HG03575 (cell line): ENCODE results near the gene C10orf105.

Experiments used
- ATAC-seq: cut with Tn5 transposase; IDR thresholded peaks from one replicate; pipeline ENCODE4 v1.9.1; 2021; ENCODE audit not compliant: unreplicated experiment, insufficient number of reproducible peaks, low FRiP score; ENCODE audit errors: extremely low read depth

The C10orf105 gene

DNA sequence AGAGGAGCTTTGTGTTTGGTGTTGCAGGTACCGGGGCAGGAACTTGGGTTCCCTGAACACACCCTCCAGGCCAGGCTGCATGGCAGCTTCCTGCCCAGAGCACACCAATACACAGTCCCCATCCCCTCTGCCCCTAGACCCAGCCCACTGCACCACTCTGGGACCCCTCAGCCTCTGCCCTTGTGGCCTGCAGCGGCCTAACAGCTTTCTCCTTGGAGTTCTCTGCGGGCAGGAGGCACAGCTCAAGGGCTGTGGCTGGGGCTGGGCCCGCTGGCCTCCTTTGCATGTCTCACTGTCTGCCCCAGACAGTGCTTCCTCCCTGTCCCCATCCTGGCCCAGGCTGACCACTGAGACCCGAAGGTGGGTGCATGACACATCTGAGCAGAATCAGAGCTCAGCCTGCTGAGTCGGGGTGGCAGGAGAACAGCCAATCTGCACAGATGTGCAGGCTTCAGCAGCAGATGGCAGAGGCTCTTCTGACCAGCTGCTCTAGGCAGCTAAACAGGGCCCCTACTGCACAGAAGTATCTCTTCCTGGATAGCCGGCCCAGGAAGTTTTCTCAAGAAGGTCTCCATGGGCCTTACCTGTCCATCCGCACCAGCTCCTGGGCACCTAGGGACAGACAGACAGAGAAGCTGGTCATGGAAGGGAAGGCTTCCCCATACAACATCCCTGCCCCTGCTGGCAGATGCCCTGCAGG is 33.0 kb upstream of the C10orf105 start:
- ATAC-seq = no peak

DNA sequence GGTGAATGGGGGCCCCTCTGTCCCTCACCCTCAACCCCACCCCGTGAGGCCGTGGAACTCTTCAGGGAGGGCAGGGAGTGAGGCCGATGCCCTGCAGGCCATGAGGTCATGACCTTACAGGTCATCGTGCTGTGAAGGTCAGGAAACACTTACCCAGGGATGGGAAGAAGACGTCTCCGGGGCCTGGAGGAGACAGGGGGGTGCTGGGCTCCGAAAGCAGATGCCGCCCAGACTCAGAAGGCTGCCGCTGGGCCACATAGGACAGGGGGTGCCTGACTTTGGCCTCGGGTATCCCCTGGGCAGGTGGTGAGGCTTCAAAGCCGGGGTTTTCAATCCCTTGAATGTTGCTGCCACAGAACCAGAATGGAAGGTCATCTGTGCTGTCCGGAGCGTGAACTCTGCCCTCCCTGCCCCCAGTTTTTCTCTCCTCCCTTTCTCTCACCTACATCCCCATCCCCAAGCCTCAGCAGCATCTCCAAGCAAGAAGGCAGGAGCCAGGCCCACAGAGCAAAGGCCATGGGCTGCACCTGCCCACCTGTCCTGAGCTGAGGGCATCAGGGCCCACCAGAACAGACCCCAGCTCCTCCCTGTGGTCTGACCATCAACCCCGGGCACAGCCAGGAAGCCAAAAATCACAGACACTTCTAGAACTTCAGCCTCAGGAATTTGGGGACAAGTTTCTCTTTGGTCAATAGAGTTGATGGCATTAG is 32.1 kb upstream of the C10orf105 start:
- no peak for ATAC-seq

DNA sequence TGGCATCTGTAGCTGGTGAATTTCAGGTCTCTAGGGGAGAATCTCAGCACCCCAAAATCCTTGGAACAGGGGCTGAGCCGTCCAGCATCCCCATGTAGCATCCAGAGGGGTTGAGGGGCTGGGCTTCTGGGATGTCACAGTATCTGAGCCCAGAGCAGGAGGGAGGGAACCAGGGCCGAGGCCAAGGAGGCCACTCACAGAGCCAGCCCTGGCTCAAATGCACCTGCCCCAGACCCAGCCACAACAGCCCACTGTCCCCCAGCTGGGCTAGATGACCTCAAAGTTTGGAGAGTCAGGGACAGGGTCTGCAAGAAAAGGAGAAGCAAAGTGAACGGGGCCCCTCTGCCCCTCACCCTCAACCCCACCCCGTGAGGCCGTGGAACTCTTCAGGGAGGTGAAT is 31.4 kb upstream of the C10orf105 start:
- no peak for ATAC-seq

DNA sequence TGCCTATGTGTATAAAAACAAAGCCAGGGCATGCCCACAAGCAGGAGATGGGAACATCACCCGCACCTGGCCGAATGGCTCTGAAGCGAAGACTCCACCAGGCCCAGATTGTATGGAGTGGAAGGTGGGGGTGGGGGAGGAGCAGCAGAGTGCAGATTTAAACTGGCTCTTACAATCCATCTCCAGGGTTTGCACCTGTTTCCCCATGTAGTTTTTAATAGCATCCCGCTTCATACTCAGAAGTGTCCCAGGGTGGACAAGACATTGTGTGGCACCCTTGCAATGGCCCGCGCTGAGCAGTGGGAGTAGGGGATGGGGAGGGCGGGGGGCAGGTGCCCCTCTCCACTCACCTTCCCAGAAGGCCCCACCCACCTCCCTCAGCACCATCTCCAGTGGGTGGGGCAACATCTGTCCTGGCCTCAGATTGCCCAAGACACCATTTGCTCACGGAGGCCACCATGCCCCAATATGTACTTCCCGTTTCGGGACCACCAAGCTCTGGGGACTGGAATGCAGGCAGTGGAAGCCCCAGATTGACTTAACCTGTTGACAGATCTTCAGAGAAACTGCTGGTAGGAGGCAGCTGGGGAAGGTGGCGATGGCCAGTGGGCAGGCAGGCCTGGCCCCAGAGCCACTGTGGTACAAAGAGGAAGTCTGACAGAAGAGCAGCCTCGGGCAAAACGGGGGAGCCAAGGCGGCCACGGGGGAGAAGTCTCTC is 30.7 kb upstream of the C10orf105 start:
- no peak for ATAC-seq

DNA sequence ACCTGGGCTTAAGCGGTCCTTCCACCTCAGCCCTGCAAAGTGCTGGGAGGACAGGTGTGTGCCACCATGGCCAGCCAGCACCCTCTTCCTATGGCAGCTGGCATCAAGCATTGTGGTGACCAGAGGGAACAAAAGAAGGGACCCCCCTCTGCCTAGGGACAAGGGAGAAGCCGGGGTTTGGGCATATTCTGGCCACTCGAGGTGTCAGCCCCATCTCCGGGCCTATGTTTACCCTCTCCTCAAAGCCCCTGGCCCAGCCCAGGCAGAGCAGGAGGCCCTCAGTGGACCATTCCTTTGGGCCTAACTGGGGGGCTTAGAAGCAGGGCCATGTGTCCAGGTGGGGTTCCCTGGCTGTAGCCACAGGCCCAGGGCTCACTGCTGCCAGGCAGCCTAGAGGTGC is 29.8 kb upstream of the C10orf105 start:
- ATAC-seq = no peak

DNA sequence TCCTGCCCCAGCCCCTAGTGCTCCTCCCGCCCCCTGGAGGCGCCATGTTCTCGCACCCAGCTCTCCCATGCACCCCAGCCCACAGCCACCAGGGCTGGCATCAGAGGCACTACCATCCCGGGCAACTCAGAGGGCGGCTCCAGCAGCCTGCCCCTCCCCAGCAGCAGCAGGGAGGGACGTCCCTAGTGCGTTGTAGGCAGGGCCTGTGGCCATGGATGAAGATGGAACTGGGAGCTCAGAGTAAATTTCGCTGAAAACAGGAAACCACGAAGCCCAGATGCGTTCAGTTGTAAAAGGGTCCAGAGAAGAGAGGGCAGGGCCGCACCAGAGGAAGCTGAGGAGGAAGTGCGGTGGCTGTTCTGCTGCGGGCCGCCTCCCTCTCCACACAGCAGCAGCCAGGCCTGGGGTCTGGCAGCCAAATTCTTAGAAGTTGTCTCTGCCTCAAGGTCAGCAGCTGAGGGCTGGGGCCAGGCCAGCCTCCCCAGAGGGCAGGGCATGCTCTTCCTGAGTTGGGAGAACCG is 29.2 kb upstream of the C10orf105 start:
- ATAC-seq = no peak

DNA sequence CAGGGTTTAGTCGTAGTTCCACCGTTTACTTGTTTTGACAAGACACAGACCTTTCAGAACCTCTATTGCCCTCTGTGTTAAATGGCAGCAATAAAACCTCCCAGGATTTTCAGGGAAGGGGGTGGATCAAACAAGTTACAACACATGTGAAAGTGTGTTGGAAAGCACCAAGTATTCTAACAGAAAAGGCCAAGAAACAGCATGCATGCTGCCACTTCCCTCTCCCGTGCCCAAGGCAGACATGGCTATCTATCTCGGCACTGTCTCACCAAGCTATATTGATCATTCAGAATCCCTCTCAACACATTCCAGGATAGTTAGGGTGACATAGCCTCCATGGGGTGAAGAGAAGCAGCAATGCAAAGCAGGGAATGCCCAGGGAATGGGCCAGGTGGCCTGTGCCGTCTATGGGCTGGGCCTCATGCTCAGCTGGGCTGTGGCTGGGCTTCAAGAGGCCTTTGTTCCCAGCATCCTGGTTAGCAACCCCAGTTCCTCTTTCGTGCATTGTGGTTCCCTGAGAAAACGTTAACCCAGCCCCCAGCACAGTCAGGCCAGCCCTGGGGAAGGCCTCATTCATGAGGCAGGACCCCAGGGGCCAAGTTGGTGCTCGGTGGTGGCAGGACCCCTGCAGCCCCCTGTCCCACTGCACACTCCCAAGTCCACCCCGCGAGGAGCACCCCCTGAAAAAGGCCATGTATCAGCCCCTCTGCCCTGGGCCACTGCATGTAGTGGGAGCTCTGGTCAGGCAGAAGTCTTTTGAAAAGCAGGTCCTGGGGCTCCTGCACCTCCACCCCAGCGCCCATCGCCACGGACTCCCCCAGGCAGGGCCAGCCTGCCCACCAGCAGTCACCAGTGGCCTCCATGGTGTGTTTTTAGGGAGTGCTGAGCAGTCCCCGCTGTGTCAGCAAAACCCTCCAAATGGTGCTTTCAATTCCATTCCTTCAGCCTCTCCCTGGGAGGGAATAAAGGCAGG is 28.3 kb upstream of the C10orf105 start:
- no peak for ATAC-seq

DNA sequence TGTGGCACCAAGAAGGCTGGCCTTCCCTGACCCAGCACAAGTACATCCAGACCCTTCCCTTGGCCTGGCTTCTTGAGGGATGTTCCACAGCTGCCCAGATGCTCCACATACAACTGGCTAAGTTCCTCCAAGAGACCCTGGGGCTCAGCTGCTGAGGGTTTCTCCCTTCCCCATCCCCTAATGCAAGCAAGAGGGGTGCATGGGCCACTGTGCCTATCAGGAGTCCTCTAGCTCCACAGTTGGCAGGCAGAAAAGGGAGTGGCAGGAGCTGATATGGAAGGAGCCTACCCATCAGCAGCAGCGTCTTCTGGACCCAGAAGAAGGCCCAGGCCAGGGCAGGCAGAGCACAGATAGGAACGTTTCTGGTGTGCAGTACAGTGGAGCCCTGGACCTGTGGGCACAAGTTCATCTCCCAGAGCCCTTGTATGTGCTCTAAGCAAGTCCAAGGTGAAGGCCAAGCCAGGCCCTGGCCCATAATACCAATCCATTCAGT is 27.5 kb upstream of the C10orf105 start:
- ATAC-seq = no peak

DNA sequence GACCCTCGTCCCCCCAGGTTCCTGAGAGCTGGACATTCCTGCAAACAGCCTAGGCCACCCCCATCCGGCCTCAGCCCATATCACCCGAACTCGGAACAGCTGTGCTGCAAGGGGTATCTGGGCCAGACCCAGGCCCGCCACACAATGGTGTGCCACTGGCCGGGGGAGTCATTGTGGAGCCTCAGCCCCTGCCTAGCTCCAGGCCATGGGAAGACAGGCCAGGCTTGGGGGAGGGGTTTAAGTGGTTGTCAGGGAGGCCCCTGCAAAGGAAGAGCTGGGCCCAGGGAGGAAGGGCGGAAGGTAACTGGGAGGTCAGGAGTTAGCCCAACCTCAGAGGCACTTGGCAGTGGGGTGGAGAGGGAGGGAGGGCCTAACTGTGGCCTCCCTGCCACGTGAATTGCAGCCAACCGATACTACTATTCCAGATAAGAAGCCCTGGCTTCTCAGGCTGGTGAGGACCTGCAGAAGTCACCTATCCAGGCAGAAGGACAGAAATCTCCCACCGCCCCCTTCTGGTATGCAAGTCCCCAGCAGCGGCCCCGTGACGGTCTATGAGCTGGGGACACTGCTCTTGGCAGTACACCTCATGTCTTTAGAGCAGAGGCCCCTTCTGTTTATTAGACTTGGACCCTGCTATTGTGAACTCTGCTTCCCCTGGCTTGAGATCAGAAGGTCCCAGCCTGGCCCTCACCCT is 26.9 kb upstream of the C10orf105 start:
- no peak for ATAC-seq

DNA sequence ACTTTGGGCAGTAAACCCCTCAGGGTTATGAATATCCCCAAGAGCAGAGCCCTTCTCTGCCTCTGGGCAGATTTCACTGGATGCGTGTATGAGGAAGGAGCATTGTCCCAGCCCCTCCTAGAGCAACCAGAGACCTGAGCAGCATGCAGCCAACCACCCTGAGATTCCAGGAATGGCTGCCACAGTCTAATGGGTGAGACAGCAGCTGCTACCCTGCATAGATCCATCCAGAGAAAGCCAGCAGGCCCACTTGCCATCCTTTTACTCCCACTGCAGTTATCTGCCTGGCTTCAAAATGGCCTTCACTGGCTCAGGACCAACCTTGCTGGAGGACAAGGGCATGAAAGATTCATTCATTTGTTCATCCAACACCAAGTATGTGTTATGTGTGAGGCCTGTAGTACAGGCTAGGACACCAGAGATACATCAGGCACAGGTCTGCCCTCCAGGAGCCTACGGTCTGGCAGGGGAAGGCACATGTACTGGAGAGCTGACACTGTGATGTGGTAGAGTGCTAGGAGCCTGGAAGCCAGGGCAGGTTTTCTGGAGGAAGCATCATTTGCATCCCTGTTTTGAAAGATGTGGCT is 26.2 kb upstream of the C10orf105 start:
- ATAC-seq = no peak

DNA sequence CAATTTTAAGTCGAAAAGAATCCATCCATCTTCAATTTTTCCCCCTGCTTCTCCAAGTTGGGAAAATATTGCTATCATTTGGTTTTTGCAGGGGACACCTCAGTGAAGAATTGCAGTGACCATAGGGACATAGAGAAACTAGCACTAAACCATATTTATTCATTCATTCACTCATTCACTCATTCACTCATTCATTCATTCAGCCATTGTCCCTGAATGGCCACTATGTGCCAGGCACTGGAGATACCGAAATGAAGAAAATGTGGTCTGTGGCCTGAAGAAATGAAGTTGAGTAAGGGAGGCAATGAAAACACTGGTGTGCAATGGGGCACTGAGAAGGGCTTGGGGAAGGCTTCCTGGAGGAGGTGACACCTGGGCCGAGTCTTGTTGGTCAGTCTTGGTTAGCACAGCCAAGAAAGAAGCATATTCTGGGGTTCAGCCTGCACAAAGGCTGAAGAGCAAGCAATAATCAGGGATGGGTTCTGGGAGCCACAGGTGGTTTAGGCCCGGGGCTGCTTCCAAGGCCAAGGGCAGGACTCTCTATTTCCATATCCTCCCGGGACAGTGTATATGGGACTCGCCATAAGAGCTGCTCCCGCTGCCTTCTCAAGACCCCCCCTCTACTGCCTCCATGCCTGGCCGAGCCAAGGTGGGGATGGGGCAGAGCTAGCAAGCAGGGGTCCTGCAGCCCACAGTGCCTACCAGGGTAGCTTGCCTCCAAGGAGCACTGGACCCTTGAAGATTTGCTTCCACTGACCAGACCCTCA is 25.5 kb upstream of the C10orf105 start:
- no peak for ATAC-seq

DNA sequence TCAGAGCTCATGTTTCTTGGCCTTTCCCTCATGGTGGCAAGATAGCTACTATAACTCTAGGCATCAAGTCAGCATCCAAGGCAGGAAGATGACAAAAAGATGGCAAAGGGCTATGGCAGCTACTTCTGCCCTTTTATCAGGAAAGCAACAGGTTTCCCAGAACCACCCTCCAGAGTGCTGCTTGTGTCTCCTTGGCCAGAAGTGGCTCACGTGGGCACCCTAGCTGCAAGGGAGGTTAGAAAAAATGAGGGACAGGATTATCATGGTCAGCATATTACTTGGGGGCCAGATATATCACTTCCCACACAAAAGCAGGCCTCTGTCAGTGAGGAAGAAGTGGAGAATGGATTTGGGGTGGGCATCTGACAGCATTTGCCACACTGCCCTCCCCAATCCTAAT is 24.3 kb upstream of the C10orf105 start:
- ATAC-seq = no peak

DNA sequence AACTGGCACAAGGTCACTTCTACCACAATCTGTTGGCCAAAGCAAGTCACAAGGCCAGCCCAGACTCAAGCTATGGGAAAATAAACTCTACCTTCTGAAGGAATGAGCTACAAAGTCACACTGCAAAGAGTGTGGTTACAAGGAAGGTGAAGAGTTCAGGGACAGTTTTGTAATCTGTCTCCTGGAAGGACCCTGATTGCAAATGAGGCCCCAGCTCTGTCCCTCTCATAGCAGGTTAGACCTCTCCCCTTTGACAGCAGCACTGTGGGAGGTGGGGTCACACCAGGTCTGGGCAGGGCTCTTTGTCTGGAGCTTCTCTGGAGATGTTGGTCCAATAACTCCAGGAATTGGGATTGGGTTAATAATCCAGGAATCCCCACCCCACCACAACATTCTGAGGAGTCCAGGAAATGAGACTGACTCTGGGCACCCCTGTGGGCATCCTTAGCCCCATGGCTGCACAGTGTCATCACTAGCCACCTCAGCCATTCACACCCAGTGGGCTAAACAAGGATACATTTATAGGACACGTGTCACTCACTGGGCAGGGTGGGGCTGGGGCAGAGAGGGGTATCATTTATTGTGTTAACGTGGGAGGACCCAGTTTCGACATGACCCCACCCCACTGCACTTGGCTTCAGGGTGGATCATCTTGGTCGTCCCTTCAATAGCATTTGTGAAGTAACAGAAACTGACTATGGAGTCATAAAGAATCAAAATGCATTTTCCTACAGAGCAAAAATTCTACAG is 23.7 kb upstream of the C10orf105 start:
- no peak for ATAC-seq

DNA sequence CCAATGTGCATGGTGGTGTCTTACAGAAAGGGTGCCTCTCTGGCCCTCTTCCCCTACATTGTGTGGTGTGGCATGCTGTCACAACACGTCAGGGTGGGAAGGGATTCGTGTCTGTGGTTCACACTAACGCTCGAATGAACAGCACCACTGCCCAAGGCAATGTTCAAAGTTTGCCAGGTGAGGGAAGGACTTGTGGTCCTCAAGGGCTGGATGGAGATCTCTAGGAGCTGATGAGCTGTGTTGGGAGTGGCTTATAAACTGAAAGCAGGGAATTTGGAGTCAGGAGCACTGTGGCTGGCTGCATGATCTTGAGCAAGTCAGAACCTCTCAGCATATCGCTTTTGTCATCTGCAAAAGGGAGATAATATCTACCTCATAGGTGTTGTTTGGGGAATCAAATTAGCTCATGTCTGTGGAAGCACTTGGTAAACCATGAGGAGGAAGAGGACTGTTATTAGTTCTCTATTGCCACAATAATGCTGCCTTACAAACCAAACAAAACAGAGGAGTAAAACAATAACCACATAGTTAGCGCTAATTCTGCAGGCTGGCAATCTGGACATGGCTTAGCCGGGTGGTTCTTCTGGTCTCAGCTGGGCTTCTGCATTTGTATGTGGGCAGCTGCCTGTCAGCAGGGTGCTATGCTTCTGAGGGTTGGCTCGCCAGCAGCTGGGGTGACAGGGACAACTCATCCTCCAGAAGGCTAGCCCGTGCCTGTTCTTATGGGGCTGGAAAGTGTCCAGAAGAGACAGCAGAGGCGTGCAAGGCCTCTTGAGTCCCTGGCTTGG is 22.9 kb upstream of the C10orf105 start:
- ATAC-seq = no peak

DNA sequence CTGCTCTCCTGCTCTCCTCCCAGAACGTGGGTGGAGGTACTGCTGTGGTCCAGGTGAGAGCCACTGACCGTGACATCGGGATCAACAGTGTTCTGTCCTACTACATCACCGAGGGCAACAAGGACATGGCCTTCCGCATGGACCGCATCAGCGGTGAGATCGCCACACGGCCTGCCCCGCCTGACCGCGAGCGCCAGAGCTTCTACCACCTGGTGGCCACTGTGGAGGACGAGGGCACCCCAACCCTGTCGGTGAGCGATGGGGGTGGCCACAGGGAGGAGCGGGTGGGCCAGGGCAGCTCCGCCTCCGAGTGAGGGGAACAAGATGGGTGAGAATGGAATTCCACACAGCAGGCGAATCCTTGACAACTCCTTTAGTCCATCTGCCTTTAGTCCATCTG is 22.1 kb upstream of the C10orf105 start:
- ATAC-seq = no peak

DNA sequence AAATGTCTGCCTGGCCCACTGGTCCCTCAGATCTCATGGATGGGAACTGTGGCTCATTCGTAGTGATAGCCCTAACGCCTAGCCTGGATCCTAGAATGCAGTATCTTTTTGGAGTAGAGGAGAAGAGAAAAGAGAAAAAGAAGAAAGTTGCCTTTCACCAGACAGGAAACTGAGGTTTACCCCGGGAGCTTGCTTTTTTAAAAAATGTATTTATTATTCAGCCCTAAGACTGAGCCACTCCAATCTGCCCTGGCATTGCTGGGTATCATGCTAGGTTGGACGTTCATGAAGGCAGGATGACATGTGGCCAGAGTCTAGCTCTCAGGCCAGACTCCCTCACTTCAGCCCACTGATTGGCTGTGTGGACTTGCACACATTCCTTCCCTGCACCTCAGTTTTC is 21.5 kb upstream of the C10orf105 start:
- ATAC-seq = no peak
